ENCODE results near the gene KMO. TPM values are rescaled to one million over a fixed set of nuclear protein-coding genes. Genes with fewer than 3 reads are reported as not detected.

The KMO gene
- total RNA-seq, 1 experiment from 2014 or later: 0.29 TPM

DNA sequence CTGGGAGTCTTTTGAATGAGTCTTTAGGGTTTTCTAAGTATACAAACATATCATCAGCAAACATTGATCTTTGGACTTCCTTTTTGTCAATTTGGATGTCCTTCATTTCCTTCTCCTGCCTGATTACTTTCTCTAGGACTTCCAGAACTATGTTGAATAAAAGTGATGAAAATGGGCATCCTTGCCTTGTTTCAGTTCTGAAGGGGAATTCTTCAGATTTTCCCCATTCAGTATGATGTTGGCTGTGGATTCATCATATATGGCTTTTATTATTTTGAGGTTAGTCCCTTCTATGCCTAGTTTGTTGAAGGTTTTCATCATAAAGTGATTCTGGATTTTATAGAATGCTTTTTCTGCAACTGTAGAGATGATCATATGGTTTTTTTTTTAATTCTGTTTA lies 42.0 kb downstream of the KMO start:
- Histone ChIP-seq H3K27ac (ENCODE audit: low read length) (no peak overlapping the region), H3K36me3 (ENCODE audit: low read depth, low read length) (no peaks in the 10 kb centered on the region), H3K27me3 (ENCODE audit: low read length) (no peaks in the 10 kb centered on the region), H2AFZ (ENCODE audit: low read length) (no peak overlapping the region), H3K4me1 (ENCODE audit: insufficient read depth, low read length) (no peaks in the 10 kb centered on the region), H3K79me2 (ENCODE audit: low read length) (no peaks in the 10 kb centered on the region), H3F3A (ENCODE audit: low read length, unreplicated experiment) (no peaks in the 10 kb centered on the region), H3K4me2 (ENCODE audit: low read length) (no peak overlapping the region), H3K9ac (ENCODE audit: low read length) (no peak overlapping the region), H3K9me3 (ENCODE audit: low read length) (peaks cover 7% of the 10 kb centered on the region; the same call in 1 of the 2 replicates), H3K4me3 (ENCODE audit: low read length) (no peak overlapping the region), H3K9me2 (replicated peaks; ENCODE audit: low read length) (no peaks in the 10 kb centered on the region), H4K20me1 (ENCODE audit: low read length) (no peaks in the 10 kb centered on the region)
- ChIA-PET POLR2A (ENCODE audit: unreplicated experiment) (no interaction called here), CTCF (no interaction called here)
- no peak for TF ChIP-seq CTCF (conservative IDR thresholded peaks at IDR 0.05; ENCODE audit: low read depth, low read length)
- TF ChIP-seq EZH2phosphoT487 (IDR thresholded peaks at IDR 0.05; ENCODE audit: borderline replicate concordance, low read length): no peak
- TF ChIP-seq EZH2 (IDR thresholded peaks at IDR 0.05; ENCODE audit: low read length, unreplicated experiment): no peak
- no peak for DNase-seq
- no TSS peak for BruUV-seq (replicated peaks)
- intact Hi-C loops (cut with micrococcal nuclease): no loop called here
- ATAC-seq: no peak

DNA sequence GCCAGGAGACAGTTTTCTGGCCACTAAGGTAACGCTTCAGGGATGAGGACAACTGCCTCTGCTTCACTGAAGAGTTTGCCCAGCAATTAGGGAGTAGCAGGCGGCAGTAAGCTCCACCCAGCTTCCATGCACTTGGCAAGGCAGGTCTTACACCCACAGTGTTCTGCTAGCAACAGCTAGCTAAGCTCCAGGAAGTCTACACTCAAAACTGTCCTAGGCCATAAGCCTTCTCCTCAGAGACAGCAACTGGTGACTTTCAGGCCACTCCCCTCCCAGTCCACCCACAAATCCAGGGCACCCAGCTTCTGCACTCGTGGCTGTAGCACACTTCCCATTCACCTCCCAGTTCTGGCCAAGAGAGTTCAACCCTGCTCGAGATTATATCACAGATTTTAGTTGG lies 47.3 kb downstream of the KMO start:
- H3K4me1 ChIP-seq (ENCODE audit: insufficient read depth, low read length): peaks cover 5% of the 10 kb centered on the region; the same call in 1 of the 2 replicates
- no peak for TF ChIP-seq EZH2 (IDR thresholded peaks at IDR 0.05; ENCODE audit: low read length, unreplicated experiment)
- no peak for TF ChIP-seq CTCF (conservative IDR thresholded peaks at IDR 0.05; ENCODE audit: low read depth, low read length)
- TF ChIP-seq EZH2phosphoT487 (IDR thresholded peaks at IDR 0.05; ENCODE audit: borderline replicate concordance, low read length): no peak
- H3K79me2 ChIP-seq (ENCODE audit: low read length): no peaks in the 10 kb centered on the region
- H3K36me3 ChIP-seq (ENCODE audit: low read depth, low read length): no peaks in the 10 kb centered on the region
- H3K27ac ChIP-seq (ENCODE audit: low read length): no peak overlapping the region
- ChIA-PET POLR2A (ENCODE audit: unreplicated experiment) (no interaction called here), CTCF (no interaction called here)
- DNase-seq (no peak), ATAC-seq (no peak)
- H2AFZ ChIP-seq (ENCODE audit: low read length): no peak overlapping the region
- BruUV-seq (replicated peaks): no TSS peak
- H3K9ac ChIP-seq (ENCODE audit: low read length): no peak overlapping the region
- peaks cover 7% of the 10 kb centered on the region; the same call in 1 of the 2 replicates for H3K9me3 ChIP-seq (ENCODE audit: low read length)
- no peaks in the 10 kb centered on the region for H3K9me2 ChIP-seq (replicated peaks; ENCODE audit: low read length)
- no peaks in the 10 kb centered on the region for H4K20me1 ChIP-seq (ENCODE audit: low read length)
- H3K27me3 ChIP-seq (ENCODE audit: low read length): no peaks in the 10 kb centered on the region
- H3K4me2 ChIP-seq (ENCODE audit: low read length): no peak overlapping the region
- H3K4me3 ChIP-seq (ENCODE audit: low read length): no peak overlapping the region
- intact Hi-C loops (cut with micrococcal nuclease): no loop called here
- no peaks in the 10 kb centered on the region for H3F3A ChIP-seq (ENCODE audit: low read length, unreplicated experiment)

- H3K79me2 ChIP-seq (ENCODE audit: low read length): no peaks in the 10 kb centered on the region
- H3K27ac ChIP-seq (ENCODE audit: low read length): no peak overlapping the region
- ChIA-PET POLR2A (ENCODE audit: unreplicated experiment) (no interaction called here), CTCF (no interaction called here)
- no peaks in the 10 kb centered on the region for H4K20me1 ChIP-seq (ENCODE audit: low read length)
- no peaks in the 10 kb centered on the region for H3K27me3 ChIP-seq (ENCODE audit: low read length)
- no TSS peak for BruUV-seq (replicated peaks)
- TF ChIP-seq CTCF (conservative IDR thresholded peaks at IDR 0.05; ENCODE audit: low read depth, low read length) (no peak), EZH2 (IDR thresholded peaks at IDR 0.05; ENCODE audit: low read length, unreplicated experiment) (no peak), EZH2phosphoT487 (IDR thresholded peaks at IDR 0.05; ENCODE audit: borderline replicate concordance, low read length) (no peak)
- no peaks in the 10 kb centered on the region for H3K9me2 ChIP-seq (replicated peaks; ENCODE audit: low read length)
- H3K9ac ChIP-seq (ENCODE audit: low read length): no peak overlapping the region
- no peaks in the 10 kb centered on the region for H3K9me3 ChIP-seq (ENCODE audit: low read length)
- peaks cover 5% of the 10 kb centered on the region; the same call in 1 of the 2 replicates for H3K4me1 ChIP-seq (ENCODE audit: insufficient read depth, low read length)
- intact Hi-C loops (cut with micrococcal nuclease): no loop called here
- no peak for ATAC-seq
- no peak overlapping the region for H3K4me2 ChIP-seq (ENCODE audit: low read length)
- H2AFZ ChIP-seq (ENCODE audit: low read length): no peak overlapping the region
- H3K4me3 ChIP-seq (ENCODE audit: low read length): no peak overlapping the region
- no peaks in the 10 kb centered on the region for H3K36me3 ChIP-seq (ENCODE audit: low read depth, low read length)
- peak; percentile 63 for DNase-seq
- no peaks in the 10 kb centered on the region for H3F3A ChIP-seq (ENCODE audit: low read length, unreplicated experiment)
Measured at GRCh38 chr1:241582921-241583321, 50.7 kb downstream of the KMO start.
